ENCODE results near the gene FBXO24. TPM values are rescaled to one million over a fixed set of nuclear protein-coding genes. Genes with fewer than 3 reads are reported as not detected.

FBXO24 gene
- polyA plus RNA-seq, 1 of the 3 experiments (the other 2 are of a cell fraction) = 0.94 TPM

GRCh38 chr7:100649826-100650565 lies 63.9 kb downstream of the FBXO24 start:
- H3K36me3 ChIP-seq (replicated peaks in 1 of 2; ENCODE audit: control insufficient read depth in 1 of 2, insufficient read depth in 2 of 2, low read length in 1 of 2) = no peaks in the 10 kb centered on the region
- 81% methylated on average over 13 of the region's 15 CpGs for WGBS (ENCODE audit: low lambda C conversion rate)
- no peak overlapping the region for H2AFZ ChIP-seq (ENCODE audit: low read depth)
- no peak overlapping the region for H3K4me3 ChIP-seq (ENCODE audit: low read depth in 2 of 2, low read length in 1 of 2)
- no peaks in the 10 kb centered on the region for H4K20me1 ChIP-seq (ENCODE audit: insufficient read depth)
- no peaks in the 10 kb centered on the region for H3K9me3 ChIP-seq
- DNase-seq = no peak
- H3K4me2 ChIP-seq = no peak overlapping the region
- ChIA-PET POLR2A (no interaction called here), CTCF (interaction anchor here (1.2 to 12.8 kb wide), 3 partner anchors 16 to 41 kb away, joined by 3 to 109 read pairs (median 7); no protein-coding TSS in a partner anchor)
- H3K27ac ChIP-seq (ENCODE audit: low read depth in 2 of 2, low read length in 1 of 2) = no peak overlapping the region
- H3K4me1 ChIP-seq (ENCODE audit: control insufficient read depth in 1 of 2, insufficient read depth in 2 of 2, low read depth in 1 of 2, low read length in 1 of 2) = no peaks in the 10 kb centered on the region; a peak in 1 of 4 replicates
- no peak overlapping the region for H3K9ac ChIP-seq
- H3K79me2 ChIP-seq (ENCODE audit: insufficient read depth) = no peaks in the 10 kb centered on the region
- H3F3A ChIP-seq (replicated peaks; ENCODE audit: insufficient read depth) = no peaks in the 10 kb centered on the region
- H3K27me3 ChIP-seq (ENCODE audit: insufficient read depth) = peaks cover 12% of the 10 kb centered on the region
- H3K9me2 ChIP-seq = no peaks in the 10 kb centered on the region
- no peak for TF ChIP-seq NFIC (IDR thresholded peaks at IDR 0.05; ENCODE audit: borderline replicate concordance)
- no peak for TF ChIP-seq POLR2AphosphoS5 (IDR thresholded peaks at IDR 0.05; ENCODE audit: low read depth, low read length)
- TF ChIP-seq TCF12 (IDR thresholded peaks at IDR 0.05) = no peak
- no peak for TF ChIP-seq NRF1 (IDR thresholded peaks at IDR 0.05; ENCODE audit: low read depth, low read length)
- no peak for TF ChIP-seq GABPA (IDR thresholded peaks at IDR 0.05; ENCODE audit: low read depth)
- TF ChIP-seq RFX5 (IDR thresholded peaks at IDR 0.05; ENCODE audit: low read length) = no peak
- TF ChIP-seq REST (IDR thresholded peaks at IDR 0.05; ENCODE audit: low read depth, low read length) = no peak
- no peak for TF ChIP-seq ELF1 (IDR thresholded peaks at IDR 0.05)
- no peak for TF ChIP-seq RXRA (IDR thresholded peaks at IDR 0.05; ENCODE audit: borderline replicate concordance, low read depth)

Small RNAs within 50 kb of the gene (small RNA-seq; reads per million reads assigned to genes)
- 0 reads per million in 7 experiments for gene SAP25

Other genes starting within 250 kb of the FBXO24 start
- 55.4 and 63.7 TPM in 2 replicates for gene PILRB, start 228.2 kb upstream of the FBXO24 start, polyA plus RNA-seq (2012; rRNA removed)
- 0.89 and 0.99 TPM in 2 replicates for gene PILRA, start 212.8 kb upstream of the FBXO24 start, polyA plus RNA-seq (2012; rRNA removed)
- gene ZCWPW1, start 157.6 kb upstream of the FBXO24 start, polyA plus RNA-seq (2012; rRNA removed) = 3.4 and 4.1 TPM in 2 replicates
- 16.7 and 20.2 TPM in 2 replicates for gene MEPCE, start 156.5 kb upstream of the FBXO24 start, polyA plus RNA-seq (2012; rRNA removed)
- gene PPP1R35, start 149.8 kb upstream of the FBXO24 start, polyA plus RNA-seq (2012; rRNA removed) = 66.9 and 75.9 TPM in 2 replicates
- gene SPACDR, start 122.1 kb upstream of the FBXO24 start, polyA plus RNA-seq (2012; rRNA removed) = 0.93 and 1.5 TPM in 2 replicates
- gene TSC22D4, start 107.1 kb upstream of the FBXO24 start, polyA plus RNA-seq (2012; rRNA removed) = 20.3 and 32.7 TPM in 2 replicates
- gene NYAP1, start 102.4 kb upstream of the FBXO24 start, polyA plus RNA-seq (2012; rRNA removed) = 3.9 and 6.0 TPM in 2 replicates
- 16.1 and 23.1 TPM in 2 replicates for gene AGFG2, start 47.1 kb upstream of the FBXO24 start, polyA plus RNA-seq (2012; rRNA removed)
- 1.0 and 1.2 TPM in 2 replicates for gene SAP25, start 12.4 kb upstream of the FBXO24 start, polyA plus RNA-seq (2012; rRNA removed)
- gene LRCH4, start 199 bp upstream of the FBXO24 start, polyA plus RNA-seq (2012; rRNA removed) = 24.2 and 29.8 TPM in 2 replicates
- 190 and 448 TPM in 2 replicates for gene PCOLCE, start 16.0 kb downstream of the FBXO24 start, polyA plus RNA-seq (2012; rRNA removed)
- 30.0 and 61.7 TPM in 2 replicates for gene MOSPD3, start 26.2 kb downstream of the FBXO24 start, polyA plus RNA-seq (2012; rRNA removed)
- gene TFR2, start 55.2 kb downstream of the FBXO24 start, polyA plus RNA-seq (2012; rRNA removed) = 0.30 and 0.32 TPM in 2 replicates
- gene ACTL6B, start 70.1 kb downstream of the FBXO24 start, polyA plus RNA-seq (2012; rRNA removed) = 0.67 and 0.93 TPM in 2 replicates
- 276 and 398 TPM in 2 replicates for gene GNB2, start 87.4 kb downstream of the FBXO24 start, polyA plus RNA-seq (2012; rRNA removed)
- 17.4 and 19.4 TPM in 2 replicates for gene GIGYF1, start 107.9 kb downstream of the FBXO24 start, polyA plus RNA-seq (2012; rRNA removed)
- gene POP7, start 119.8 kb downstream of the FBXO24 start, polyA plus RNA-seq (2012; rRNA removed) = 63.8 and 81.8 TPM in 2 replicates
- gene EPO, start 134.1 kb downstream of the FBXO24 start, polyA plus RNA-seq (2012; rRNA removed) = not detected in 2 replicates
- not detected in 2 replicates for gene ZAN, start 147.3 kb downstream of the FBXO24 start, polyA plus RNA-seq (2012; rRNA removed)
- gene EPHB4, start 241.2 kb downstream of the FBXO24 start, polyA plus RNA-seq (2012; rRNA removed) = 51.1 and 64.4 TPM in 2 replicates